GM06990 (cell line): ENCODE data around the gene JAML.

Source experiments
- DNase-seq: peaks from one replicate; pipeline ENCODE4 v3.0.0-alpha.2; 2011; ENCODE audit not compliant: insufficient read length; ENCODE audit errors: extremely low read depth
- H3K27me3 ChIP-seq: replicated peaks from 2 replicates; pipeline ENCODE4 v1.6.0; 2011; ENCODE audit warnings: low read length; ENCODE audit not compliant: control insufficient read depth, insufficient read depth
- H3K36me3 ChIP-seq: 2 replicates; pipeline ENCODE4 v1.5.1; 2011; ENCODE audit warnings: low read length; ENCODE audit not compliant: control insufficient read depth, insufficient read depth
- H3K4me3 ChIP-seq: replicated peaks from 2 replicates; pipeline ENCODE4 v1.5.1; 2011; ENCODE audit warnings: low read depth, mild to moderate bottlenecking, control low read depth, low read length
- TF ChIP-seq, protein P1 (sequence below): IDR thresholded peaks from 2 replicates; pipeline ENCODE4 v1.5.1; 2011; ENCODE audit warnings: low read length, control low read depth, mild to moderate bottlenecking, inconsistent platforms; ENCODE audit not compliant: insufficient read depth, poor library complexity, severe bottlenecking

JAML gene

DNA sequence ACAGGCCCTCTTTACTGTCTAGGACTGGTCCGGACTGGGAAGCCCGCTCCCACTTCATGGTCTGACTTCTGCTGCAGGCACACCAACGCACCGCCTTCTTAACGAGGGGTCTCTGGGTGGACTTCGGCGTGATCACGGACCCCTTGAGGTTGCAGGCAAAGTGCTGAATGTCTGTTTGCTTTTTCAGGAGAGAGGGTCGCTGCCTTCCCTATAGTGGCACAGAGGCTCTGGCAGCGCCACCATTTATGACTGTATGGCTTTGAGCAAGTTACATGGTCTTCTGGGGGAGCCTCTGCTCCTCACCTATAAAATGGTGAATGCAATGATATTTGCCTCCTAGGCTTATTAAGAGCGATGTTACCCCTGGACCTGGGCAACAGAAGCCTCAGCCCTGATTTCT lies 70.8 kb downstream of the JAML start:
- Histone ChIP-seq H3K27me3 (peaks cover 5% of the 10 kb centered on the region), H3K4me3 (no peak overlapping the region), H3K36me3 (no peaks in the 10 kb centered on the region)
- DNase-seq = no peak
- TF ChIP-seq, protein P1, sequence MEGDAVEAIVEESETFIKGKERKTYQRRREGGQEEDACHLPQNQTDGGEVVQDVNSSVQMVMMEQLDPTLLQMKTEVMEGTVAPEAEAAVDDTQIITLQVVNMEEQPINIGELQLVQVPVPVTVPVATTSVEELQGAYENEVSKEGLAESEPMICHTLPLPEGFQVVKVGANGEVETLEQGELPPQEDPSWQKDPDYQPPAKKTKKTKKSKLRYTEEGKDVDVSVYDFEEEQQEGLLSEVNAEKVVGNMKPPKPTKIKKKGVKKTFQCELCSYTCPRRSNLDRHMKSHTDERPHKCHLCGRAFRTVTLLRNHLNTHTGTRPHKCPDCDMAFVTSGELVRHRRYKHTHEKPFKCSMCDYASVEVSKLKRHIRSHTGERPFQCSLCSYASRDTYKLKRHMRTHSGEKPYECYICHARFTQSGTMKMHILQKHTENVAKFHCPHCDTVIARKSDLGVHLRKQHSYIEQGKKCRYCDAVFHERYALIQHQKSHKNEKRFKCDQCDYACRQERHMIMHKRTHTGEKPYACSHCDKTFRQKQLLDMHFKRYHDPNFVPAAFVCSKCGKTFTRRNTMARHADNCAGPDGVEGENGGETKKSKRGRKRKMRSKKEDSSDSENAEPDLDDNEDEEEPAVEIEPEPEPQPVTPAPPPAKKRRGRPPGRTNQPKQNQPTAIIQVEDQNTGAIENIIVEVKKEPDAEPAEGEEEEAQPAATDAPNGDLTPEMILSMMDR = no peak

GRCh38 chr11:118153516-118153915 lies 71.3 kb downstream of the JAML start:
- H3K36me3 ChIP-seq = no peaks in the 10 kb centered on the region
- H3K27me3 ChIP-seq = peaks cover 5% of the 10 kb centered on the region

DNA sequence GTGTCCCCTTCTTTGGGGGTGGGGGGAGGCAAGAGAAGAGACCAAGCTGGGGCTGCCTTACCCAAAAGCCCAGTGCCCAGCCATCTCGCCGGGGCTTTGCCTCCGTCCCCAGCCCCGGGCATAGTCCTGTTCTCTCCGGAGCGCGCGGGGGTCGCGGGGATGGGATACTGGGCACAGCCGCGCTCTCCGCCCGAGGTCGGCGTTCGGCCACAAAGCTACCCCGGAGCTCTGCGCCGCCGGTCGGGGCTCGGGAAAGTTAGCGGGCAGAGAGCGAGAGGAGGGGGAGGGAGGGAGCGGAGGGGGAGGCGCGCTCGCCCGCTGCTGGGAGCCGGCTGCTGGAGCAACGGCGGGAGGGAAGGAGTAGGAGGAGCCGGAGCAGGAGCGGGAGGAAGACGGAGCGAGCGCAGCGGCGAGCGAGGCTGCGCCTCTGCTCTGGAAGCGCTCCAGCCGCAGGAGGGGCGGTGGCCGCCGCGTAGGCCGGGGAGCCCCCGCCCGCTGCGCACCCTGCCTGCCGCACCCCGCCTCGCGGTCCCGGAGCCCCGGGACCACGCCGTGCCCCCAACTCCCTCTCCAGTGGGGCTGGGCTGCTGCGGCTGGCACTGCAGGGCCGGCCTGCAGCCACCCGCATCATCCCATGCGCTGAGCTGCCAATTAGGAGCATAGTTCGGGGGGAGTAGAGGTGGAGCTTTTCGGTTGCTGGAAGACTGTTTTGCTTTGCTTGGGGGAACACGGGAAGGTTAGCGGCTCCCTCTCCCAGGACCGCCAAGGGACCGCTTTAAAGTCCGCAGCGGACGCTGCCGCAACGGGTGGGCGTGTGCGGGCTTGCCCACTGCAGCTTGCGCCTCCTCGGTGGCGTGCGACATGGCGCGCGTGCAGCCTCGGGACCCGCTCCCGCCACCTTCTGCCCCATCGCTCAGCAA lies 72.0 kb downstream of the JAML start, which contains the start of gene SCN4B:
TSS of gene SCN4B (minus strand) at position 272 of the 920 bp plus-strand sequence. CDS start at position 122, 150 bp downstream.
- peaks cover 8% of the 10 kb centered on the region for H3K27me3 ChIP-seq
- TF ChIP-seq, protein P1 = no peak
- H3K4me3 ChIP-seq = no peak within 1 kb of the TSS
- H3K36me3 ChIP-seq = no peaks in the 10 kb centered on the region
- DNase-seq = no peak

More at GRCh38 chr11:118153516-118153915, 71.3 kb downstream of the JAML start:
- no peak for DNase-seq
- no peak overlapping the region for H3K4me3 ChIP-seq
- TF ChIP-seq, protein P1 = no peak

GRCh38 chr11:118152020-118152551 lies 72.7 kb downstream of the JAML start:
- no peak for DNase-seq
- peaks cover 8% of the 10 kb centered on the region for H3K27me3 ChIP-seq
- TF ChIP-seq, protein P1 = no peak
- no peaks in the 10 kb centered on the region for H3K36me3 ChIP-seq
- no peak overlapping the region for H3K4me3 ChIP-seq

- peaks cover 8% of the 10 kb centered on the region for H3K27me3 ChIP-seq
- no peak for DNase-seq
- no peaks in the 10 kb centered on the region for H3K36me3 ChIP-seq
- no peak overlapping the region for H3K4me3 ChIP-seq
- TF ChIP-seq, protein P1 = no peak
These were observed 73.4 kb downstream of the JAML start for GRCh38 chr11:118151431-118151830.
